ENCODE results near the gene KLHL10. TPM values are rescaled to one million over a fixed set of nuclear protein-coding genes. Genes with fewer than 3 reads are reported as not detected.

KLHL10 gene
- total and polyA plus RNA-seq, 9 donors = 0.13 to 0.60 (median 0.23) TPM

- Histone ChIP-seq H3K4me1 (ENCODE audit: insufficient read depth) (peaks cover 23% of the 10 kb centered on the region), H3K27ac (peak overlapping the region in 1 of 2 donors; percentile 85), H3K4me3 (no peak overlapping the region), H3K27me3 (no peaks in the 10 kb centered on the region), H3K36me3 (no peaks in the 10 kb centered on the region), H3K9me3 (no peaks in the 10 kb centered on the region)
- 91 to 98% (median 93%) methylated on average over 5 of the region's 5 CpGs for WGBS, 3 donors
- intact Hi-C loops (cut with DNase I) = no loop called here
- DNase-seq = no peak
- TF ChIP-seq, protein P1, sequence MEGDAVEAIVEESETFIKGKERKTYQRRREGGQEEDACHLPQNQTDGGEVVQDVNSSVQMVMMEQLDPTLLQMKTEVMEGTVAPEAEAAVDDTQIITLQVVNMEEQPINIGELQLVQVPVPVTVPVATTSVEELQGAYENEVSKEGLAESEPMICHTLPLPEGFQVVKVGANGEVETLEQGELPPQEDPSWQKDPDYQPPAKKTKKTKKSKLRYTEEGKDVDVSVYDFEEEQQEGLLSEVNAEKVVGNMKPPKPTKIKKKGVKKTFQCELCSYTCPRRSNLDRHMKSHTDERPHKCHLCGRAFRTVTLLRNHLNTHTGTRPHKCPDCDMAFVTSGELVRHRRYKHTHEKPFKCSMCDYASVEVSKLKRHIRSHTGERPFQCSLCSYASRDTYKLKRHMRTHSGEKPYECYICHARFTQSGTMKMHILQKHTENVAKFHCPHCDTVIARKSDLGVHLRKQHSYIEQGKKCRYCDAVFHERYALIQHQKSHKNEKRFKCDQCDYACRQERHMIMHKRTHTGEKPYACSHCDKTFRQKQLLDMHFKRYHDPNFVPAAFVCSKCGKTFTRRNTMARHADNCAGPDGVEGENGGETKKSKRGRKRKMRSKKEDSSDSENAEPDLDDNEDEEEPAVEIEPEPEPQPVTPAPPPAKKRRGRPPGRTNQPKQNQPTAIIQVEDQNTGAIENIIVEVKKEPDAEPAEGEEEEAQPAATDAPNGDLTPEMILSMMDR (IDR thresholded peaks at IDR 0.05) = no peak
- TF ChIP-seq EP300 (IDR thresholded peaks at IDR 0.05) (no peak), POLR2A (IDR thresholded peaks at IDR 0.05) (no peak)
Measured at GRCh38 chr17:41794540-41794975, 43.1 kb upstream of the KLHL10 start.

DNA sequence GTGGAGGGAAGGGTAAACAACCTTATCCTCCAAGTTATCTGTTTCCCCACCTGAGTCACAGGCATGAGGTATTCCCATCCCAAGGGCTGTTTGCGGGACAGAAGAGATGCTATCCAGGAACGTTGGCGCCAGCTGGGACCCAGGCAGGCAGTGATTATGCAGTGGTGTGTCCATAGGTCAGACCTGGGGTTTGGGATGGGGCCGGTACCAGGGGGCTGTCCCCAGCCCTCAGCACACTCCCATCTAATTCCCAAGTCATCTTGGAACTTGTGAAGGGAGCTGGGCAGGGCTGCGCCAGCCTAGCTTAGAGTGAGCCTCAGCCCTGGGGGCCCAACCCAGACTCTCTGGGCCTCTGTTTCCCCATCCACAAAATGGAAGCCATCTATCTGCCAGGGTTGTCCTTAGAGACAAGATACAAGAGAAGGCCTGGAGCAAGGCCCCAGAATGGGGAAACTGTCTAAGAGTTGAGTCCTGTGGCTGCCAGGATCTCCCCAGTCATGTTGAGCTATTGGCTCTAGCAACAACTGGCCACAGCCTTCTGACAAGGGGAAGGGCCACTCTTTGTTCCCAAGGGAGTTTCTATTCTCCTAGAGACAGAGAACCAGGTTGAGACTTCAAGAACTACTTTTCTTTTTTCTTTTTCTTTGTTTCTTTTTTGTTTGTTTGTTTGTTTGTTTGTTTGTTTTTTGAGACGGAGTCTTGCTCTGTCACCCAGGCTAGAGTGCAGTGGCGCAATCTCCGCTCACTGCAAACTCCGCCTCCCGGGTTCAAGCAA lies 41.3 kb upstream of the KLHL10 start:
- Histone ChIP-seq H3K4me1 (ENCODE audit: insufficient read depth) (peaks cover 30% of the 10 kb centered on the region), H3K27ac (no peak overlapping the region), H3K36me3 (no peaks in the 10 kb centered on the region), H3K4me3 (no peak overlapping the region), H3K27me3 (no peaks in the 10 kb centered on the region), H3K9me3 (no peaks in the 10 kb centered on the region)
- intact Hi-C loops (cut with DNase I) = no loop called here
- 91 to 94% (median 94%) methylated on average over 10 of the region's 10 CpGs for WGBS, 3 donors
- no peak for DNase-seq
- TF ChIP-seq, protein P1 (IDR thresholded peaks at IDR 0.05) = no peak
- TF ChIP-seq EP300 (IDR thresholded peaks at IDR 0.05) (no peak), POLR2A (IDR thresholded peaks at IDR 0.05) (no peak)

DNA sequence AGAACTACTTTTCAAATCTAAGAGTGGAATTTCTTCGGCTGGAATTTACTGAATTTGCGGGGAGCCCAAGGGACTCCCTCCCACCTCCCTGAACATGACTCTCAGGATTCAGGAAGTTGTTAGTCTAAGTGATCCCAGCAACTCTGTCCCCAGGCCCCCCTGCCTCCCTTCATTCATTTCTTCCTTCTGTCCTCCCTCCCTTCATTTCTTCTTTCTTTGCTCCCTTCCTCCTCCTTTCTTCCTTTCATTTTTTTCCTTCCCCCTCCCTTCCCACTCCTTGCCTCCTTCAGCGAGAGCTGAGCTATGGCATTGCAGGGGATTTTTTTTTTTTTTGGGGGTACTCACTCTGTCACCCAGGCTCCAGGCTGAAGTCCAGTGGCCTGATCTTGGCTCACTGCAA lies 40.2 kb upstream of the KLHL10 start:
- Histone ChIP-seq H3K27me3 (no peaks in the 10 kb centered on the region), H3K9me3 (no peaks in the 10 kb centered on the region), H3K4me3 (no peak overlapping the region), H3K27ac (no peak overlapping the region), H3K36me3 (no peaks in the 10 kb centered on the region), H3K4me1 (ENCODE audit: insufficient read depth) (peaks cover 22% of the 10 kb centered on the region)
- WGBS, 3 donors = 76 to 82% (median 79%) methylated on average over 3 of the region's 3 CpGs
- no peak for DNase-seq
- no peak for TF ChIP-seq POLR2A (IDR thresholded peaks at IDR 0.05)
- TF ChIP-seq EP300 (IDR thresholded peaks at IDR 0.05) = no peak
- TF ChIP-seq, protein P1 (IDR thresholded peaks at IDR 0.05) = no peak
- intact Hi-C loops (cut with DNase I) = no loop called here

- DNase-seq = no peak
- TF ChIP-seq POLR2A (IDR thresholded peaks at IDR 0.05) (no peak), EP300 (IDR thresholded peaks at IDR 0.05) (no peak)
- TF ChIP-seq, protein P1 (IDR thresholded peaks at IDR 0.05) = no peak
- intact Hi-C loops (cut with DNase I) = no loop called here
- WGBS, 3 donors = 89 to 92% (median 89%) methylated on average over 8 of the region's 8 CpGs
- no peaks in the 10 kb centered on the region for H3K27me3 ChIP-seq
- no peaks in the 10 kb centered on the region for H3K9me3 ChIP-seq
- H3K4me1 ChIP-seq (ENCODE audit: insufficient read depth) = peaks cover 7% of the 10 kb centered on the region
- no peak overlapping the region for H3K27ac ChIP-seq
- H3K4me3 ChIP-seq = no peak overlapping the region
- H3K36me3 ChIP-seq = no peaks in the 10 kb centered on the region
Measured at GRCh38 chr17:41799366-41799765, 38.3 kb upstream of the KLHL10 start.

All from ovary (tissue), 9 donors.